GM12891 (cell line): ENCODE data around the gene RETREG3.
"Not testable (repeated sequence)": the region's sequence is repeated elsewhere in the genome, so short reads cannot be mapped to it uniquely, and the experiment has no call there.

ENCODE experiments used
- DNase-seq: peaks from one replicate; pipeline ENCODE4 v3.0.0; 2011; ENCODE audit warnings: low spot score; ENCODE audit not compliant: insufficient read length
- FAIRE-seq: peaks from 2 replicates; lab custom pipeline; 2011; peaks lifted over from hg19 to GRCh38; lab: Jason Lieb, UNC
- PAX5 ChIP-seq: IDR thresholded peaks from 2 replicates; pipeline ENCODE4 v1.6.1; 2011; ENCODE audit warnings: low read length, moderate library complexity, mild to moderate bottlenecking; ENCODE audit not compliant: insufficient read depth, severe bottlenecking
- POLR2A ChIP-seq: IDR thresholded peaks from 2 replicates; pipeline ENCODE4 v1.6.1; 2011; ENCODE audit warnings: low read depth, low read length, control low read depth
- POLR2AphosphoS5 ChIP-seq: IDR thresholded peaks from 2 replicates; pipeline ENCODE4 v1.6.1; 2011; ENCODE audit warnings: low read depth, low read length, control low read depth
- POU2F2 ChIP-seq: IDR thresholded peaks from 2 replicates; pipeline ENCODE4 v1.6.1; 2011; ENCODE audit warnings: low read depth, mild to moderate bottlenecking, control low read depth, low read length, moderate library complexity
- SPI1 ChIP-seq: IDR thresholded peaks from 2 replicates; pipeline ENCODE4 v1.6.1; 2011; ENCODE audit warnings: low read depth, low read length, control low read depth
- TAF1 ChIP-seq: IDR thresholded peaks from 2 replicates; pipeline ENCODE4 v1.6.1; 2011; ENCODE audit warnings: low read depth, low read length, control low read depth

The RETREG3 gene

GRCh38 chr17:42547001-42547461 lies 62.1 kb downstream of the RETREG3 start:
- FAIRE-seq: no peak
- DNase-seq: no peak
- TF ChIP-seq SPI1: no peak
- no peak for TF ChIP-seq PAX5
- no peak for TF ChIP-seq TAF1
- no peak for TF ChIP-seq POU2F2
- TF ChIP-seq POLR2AphosphoS5: no peak
- TF ChIP-seq POLR2A: no peak

DNA sequence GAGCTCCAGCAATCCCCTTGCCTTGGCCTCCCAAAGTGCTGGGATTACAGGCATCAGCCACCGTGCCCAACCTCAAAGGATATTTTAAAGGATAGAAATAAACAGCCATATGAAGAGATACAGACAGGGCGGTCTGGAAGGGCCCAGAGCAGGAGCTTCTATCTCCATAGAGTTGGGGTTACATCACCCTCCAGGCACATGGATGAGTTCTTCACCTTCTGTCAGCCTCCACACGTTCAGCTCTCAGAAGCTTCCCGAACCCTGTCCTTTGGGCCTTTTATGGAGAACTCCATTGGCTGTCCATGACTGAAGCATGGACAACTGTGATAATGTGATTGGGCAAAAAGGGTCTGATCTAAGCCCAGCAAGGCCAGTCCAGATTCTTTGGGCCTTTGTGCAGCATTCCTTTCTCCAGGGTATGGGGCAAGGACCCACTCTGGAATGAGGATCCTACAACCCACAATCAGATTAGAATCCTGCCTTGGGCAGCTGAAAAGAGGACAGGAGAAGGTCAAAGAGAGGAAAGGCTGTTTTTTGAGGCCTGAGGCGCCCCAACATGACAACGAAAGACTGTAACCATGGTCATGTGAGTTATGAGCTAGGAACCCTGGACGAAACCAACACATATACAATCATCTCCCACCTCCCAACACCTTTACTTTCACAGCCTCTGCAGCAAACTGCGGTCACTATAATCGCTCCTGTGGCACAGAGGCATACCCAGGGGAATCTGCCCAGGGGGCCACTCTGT lies 63.2 kb downstream of the RETREG3 start:
- FAIRE-seq: peak; percentile 84
- DNase-seq: not testable (repeated sequence)

- FAIRE-seq (no peak), DNase-seq (no peak)
- no peak for TF ChIP-seq POLR2AphosphoS5
- TF ChIP-seq SPI1: no peak
- no peak for TF ChIP-seq POLR2A
- no peak for TF ChIP-seq PAX5
- TF ChIP-seq POU2F2: no peak
- no peak for TF ChIP-seq TAF1
Observed at GRCh38 chr17:42544874-42545283, 64.3 kb downstream of the RETREG3 start.

GRCh38 chr17:42543190-42544079 lies 65.7 kb downstream of the RETREG3 start:
- no peak for DNase-seq
- no peak for FAIRE-seq
- TF ChIP-seq PAX5 (no peak), POLR2AphosphoS5 (no peak), SPI1 (no peak), POU2F2 (no peak)

DNA sequence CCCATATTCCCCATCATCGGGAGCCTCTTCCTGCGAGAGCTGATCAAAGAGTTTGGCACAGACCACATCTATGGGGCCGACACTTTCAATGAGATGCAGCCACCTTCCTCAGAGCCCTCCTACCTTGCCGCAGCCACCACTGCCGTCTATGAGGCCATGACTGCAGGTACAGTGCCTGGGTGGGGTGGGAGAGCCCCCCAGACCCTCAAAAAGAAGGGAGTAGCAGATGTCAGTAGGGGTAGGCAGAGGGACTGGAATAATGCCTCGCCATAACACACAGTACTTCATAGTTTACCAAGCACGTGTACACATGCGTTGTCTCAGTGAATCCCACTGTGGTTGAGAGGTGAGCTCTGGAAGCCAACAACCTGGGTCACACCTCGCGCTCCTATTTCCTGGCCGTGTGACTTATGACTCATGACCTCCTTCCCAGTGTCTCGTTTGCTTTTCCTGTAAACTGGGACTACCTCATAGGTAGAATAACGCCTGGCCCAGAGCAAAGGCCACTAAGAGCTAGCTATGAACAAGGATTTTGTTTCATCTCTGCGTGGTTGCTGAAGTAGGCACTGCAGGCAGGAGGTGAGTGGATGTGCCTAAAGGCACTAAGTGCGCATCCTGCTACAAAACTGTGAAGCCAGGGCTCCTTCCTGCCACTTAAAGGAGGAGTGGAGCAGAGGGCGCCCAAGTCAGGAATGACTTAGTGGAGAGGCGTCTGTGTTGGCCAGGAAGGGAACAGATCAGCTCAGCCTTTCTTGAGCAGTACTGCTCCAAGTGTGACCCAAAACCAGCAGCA lies 67.9 kb downstream of the RETREG3 start:
- FAIRE-seq (no peak), DNase-seq (no peak)
- TF ChIP-seq POLR2A (no peak), SPI1 (no peak), POU2F2 (no peak), POLR2AphosphoS5 (no peak), PAX5 (no peak), TAF1 (no peak)

- FAIRE-seq, DNase-seq: not testable (repeated sequence)
Observed at GRCh38 chr17:42540558-42540957, 68.6 kb downstream of the RETREG3 start.

- FAIRE-seq (no peak), DNase-seq (no peak)
- TF ChIP-seq POLR2AphosphoS5: no peak
- TF ChIP-seq PAX5: no peak
- TF ChIP-seq POLR2A: no peak
- TF ChIP-seq POU2F2: no peak
- no peak for TF ChIP-seq TAF1
- TF ChIP-seq SPI1: no peak
Observed at GRCh38 chr17:42538482-42538881, 70.7 kb downstream of the RETREG3 start.

DNA sequence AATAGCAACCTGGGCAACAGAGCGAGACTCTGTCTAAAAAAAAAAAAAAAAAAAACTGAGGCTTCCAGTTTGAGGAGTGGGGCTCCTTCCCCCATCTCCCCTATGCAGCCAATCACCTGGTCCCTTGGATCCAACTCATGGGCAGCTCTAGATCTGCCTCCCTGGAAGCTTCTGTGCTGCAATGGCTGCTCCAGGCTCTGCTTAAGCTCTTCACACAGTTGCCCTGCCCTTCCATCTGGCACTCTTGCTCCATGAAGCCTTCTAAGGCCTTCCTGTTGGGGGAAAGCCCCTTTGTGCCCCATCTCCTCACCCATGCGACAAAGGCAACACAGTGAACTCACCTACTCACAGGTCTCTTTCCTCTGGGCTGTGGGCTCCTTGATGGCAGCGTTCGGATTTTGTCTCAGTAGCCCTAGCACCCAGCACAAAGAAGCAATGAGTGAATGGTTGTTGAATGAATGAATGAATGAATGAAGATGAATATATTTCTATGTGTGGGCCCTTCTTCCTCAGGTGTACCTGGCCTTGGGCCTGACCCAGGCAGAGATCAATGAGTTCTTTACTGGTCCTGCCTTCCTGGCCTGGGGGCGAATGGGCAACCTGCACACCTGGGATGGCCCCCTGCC lies 71.2 kb downstream of the RETREG3 start:
- no peak for FAIRE-seq
- no peak for TF ChIP-seq SPI1
- no peak for TF ChIP-seq POLR2AphosphoS5
- TF ChIP-seq TAF1: no peak
- TF ChIP-seq PAX5: no peak
- no peak for TF ChIP-seq POLR2A
- TF ChIP-seq POU2F2: no peak
- no peak for DNase-seq

DNA sequence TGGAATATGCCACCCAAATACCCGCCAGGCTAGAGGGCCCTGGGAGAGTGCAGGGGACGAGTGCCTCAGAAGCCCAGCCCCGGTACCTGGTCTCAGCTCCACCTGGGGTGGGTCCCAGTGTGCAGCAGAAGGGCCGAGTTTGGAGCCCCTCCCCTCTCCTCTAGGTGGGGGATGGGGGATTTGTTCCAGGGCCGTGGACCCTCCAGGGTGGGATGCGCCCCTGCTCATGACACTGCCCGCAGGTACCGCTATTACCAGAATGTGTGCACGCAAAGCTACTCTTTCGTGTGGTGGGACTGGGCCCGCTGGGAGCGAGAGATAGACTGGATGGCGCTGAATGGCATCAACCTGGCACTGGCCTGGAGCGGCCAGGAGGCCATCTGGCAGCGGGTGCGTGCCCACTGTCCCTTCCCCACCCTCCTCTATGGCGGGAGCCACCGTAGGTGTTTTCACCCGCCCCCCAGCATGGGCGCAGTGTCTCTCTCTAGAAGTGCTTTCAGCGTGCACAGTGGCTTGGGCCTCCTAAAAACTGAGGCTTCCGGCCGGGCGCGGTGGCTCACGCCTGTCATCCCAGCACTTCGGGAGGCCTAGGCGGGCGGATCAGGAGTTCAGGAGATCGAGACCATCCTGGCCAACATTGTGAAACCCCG lies 71.9 kb downstream of the RETREG3 start:
- no peak for FAIRE-seq
- TF ChIP-seq POLR2A (no peak), POLR2AphosphoS5 (no peak), TAF1 (no peak), PAX5 (no peak), SPI1 (no peak)
- no peak for DNase-seq
